ENCODE results near the gene CSRP1. TPM values are rescaled to one million over a fixed set of nuclear protein-coding genes. Genes with fewer than 3 reads are reported as not detected.
A peak's percentile ranks its signal among the peaks of the same experiment; 100 is the strongest.
"Not testable (repeated sequence)": the region's sequence is repeated elsewhere in the genome, so short reads cannot be mapped to it uniquely, and the experiment has no call there.

CSRP1 gene
- total RNA-seq, 1 donor from 2014 or later: 11.4 TPM

DNA sequence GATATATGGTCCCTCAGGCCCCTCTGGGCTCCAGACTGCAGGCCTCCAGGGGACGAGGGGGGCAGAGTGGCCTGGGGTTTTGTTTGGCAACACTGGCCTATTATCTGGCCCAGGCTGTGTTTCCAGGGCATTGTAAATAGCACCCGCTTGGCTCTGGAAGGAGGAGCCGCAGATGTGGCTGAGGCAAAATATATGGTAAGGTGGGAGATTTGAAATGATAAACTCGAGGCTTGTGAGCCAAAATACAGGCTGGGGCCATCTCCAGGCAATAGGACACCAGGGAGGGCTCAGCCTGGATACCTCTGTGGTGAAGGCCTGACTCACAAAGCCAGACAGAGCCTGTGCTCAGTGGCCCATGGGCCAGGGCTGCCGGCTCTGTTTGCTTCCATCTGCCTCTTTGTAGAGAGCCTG, 46.0 kb upstream of the CSRP1 start:
- no peaks in the 10 kb centered on the region for H3K27me3 Mint-ChIP-seq (ENCODE audit: low read depth)
- peaks cover 2% of the 10 kb centered on the region for H3K36me3 Mint-ChIP-seq
- TF ChIP-seq CTCF (IDR thresholded peaks at IDR 0.05; ENCODE audit: unreplicated experiment): no peak
- H3K4me3 Mint-ChIP-seq: no peak overlapping the region
- peak overlapping the region; percentile 28 for H3K27ac Mint-ChIP-seq
- H3K9me3 Mint-ChIP-seq: no peaks in the 10 kb centered on the region
- H3K4me1 Mint-ChIP-seq: peaks cover 31% of the 10 kb centered on the region
- DNase-seq (ENCODE audit: low spot score in 2 of 2, unreplicated experiment in 2 of 2): no peak

DNA sequence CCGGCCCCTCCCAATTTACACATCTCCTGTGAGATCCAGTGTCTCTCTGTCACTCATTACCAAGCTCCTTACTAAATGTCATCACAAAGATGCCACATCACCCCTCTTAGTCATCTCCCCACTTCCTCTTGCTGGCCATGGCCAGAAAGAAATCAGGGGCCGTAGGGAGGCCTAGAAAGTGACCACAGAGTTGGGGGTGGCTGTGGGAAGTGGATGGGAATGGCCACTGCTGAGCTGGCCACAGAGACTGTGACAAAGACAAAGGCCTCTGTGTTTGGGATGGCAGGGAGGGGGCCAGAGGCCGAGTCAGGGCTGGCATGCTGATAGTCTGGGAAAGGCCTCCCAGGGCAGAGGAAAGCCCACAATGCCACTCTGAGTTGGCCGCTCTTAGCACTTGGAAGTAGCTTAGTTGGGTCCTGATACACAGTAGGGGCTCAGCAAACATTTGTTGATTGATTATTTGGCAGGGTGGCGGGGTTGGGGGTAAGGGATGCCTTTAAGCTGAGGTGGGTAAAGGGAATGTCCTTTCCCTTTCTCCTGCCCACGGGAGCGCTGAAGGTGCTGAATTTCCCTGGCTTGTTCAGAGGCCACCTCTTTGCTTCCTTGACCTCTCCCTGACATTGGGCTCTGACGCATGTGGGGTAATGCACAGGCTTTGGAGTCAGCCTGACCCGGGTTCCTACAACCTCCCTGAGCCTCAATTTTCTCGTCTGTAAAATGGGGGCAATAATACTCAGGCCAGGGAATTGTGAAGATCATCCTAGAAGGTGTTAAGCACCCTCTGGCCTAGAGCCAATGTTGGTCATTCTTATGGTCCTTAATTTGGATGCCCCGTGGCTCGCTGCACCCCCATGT, 45.2 kb upstream of the CSRP1 start:
- peaks cover 2% of the 10 kb centered on the region for H3K36me3 Mint-ChIP-seq
- no peak for TF ChIP-seq CTCF (IDR thresholded peaks at IDR 0.05; ENCODE audit: unreplicated experiment)
- H3K4me3 Mint-ChIP-seq: no peak overlapping the region
- DNase-seq (ENCODE audit: low spot score in 2 of 2, unreplicated experiment in 2 of 2): no peak
- H3K27ac Mint-ChIP-seq: peak overlapping the region; percentile 39
- peaks cover 25% of the 10 kb centered on the region for H3K4me1 Mint-ChIP-seq
- H3K27me3 Mint-ChIP-seq (ENCODE audit: low read depth): no peaks in the 10 kb centered on the region
- H3K9me3 Mint-ChIP-seq: no peaks in the 10 kb centered on the region

- H3K36me3 Mint-ChIP-seq: peaks cover 2% of the 10 kb centered on the region
- H3K9me3 Mint-ChIP-seq: no peaks in the 10 kb centered on the region
- H3K4me3 Mint-ChIP-seq: no peak overlapping the region
- TF ChIP-seq CTCF (IDR thresholded peaks at IDR 0.05; ENCODE audit: unreplicated experiment): no peak
- peaks cover 26% of the 10 kb centered on the region for H3K4me1 Mint-ChIP-seq
- H3K27me3 Mint-ChIP-seq (ENCODE audit: low read depth): no peaks in the 10 kb centered on the region
- H3K27ac Mint-ChIP-seq: no peak overlapping the region
- DNase-seq (ENCODE audit: low spot score in 2 of 2, unreplicated experiment in 2 of 2): no peak
These were observed 44.2 kb upstream of the CSRP1 start for GRCh38 chr1:201551096-201551495.

- H3K4me3 Mint-ChIP-seq; DNase-seq (ENCODE audit: low spot score in 2 of 2, unreplicated experiment in 2 of 2); H3K27ac Mint-ChIP-seq; H3K36me3 Mint-ChIP-seq; H3K27me3 Mint-ChIP-seq (ENCODE audit: low read depth); H3K9me3 Mint-ChIP-seq: not testable (repeated sequence)
- H3K4me1 Mint-ChIP-seq: peaks cover 25% of the 10 kb centered on the region
These were observed 42.6 kb upstream of the CSRP1 start for GRCh38 chr1:201549522-201549921.

GRCh38 chr1:201545851-201546492, 39.0 kb upstream of the CSRP1 start:
- Mint-ChIP-seq H3K36me3 (peaks cover 2% of the 10 kb centered on the region), H3K27me3 (ENCODE audit: low read depth) (no peaks in the 10 kb centered on the region), H3K9me3 (peaks cover 4% of the 10 kb centered on the region), H3K27ac (no peak overlapping the region), H3K4me1 (peaks cover 24% of the 10 kb centered on the region), H3K4me3 (no peak overlapping the region)
- TF ChIP-seq CTCF (IDR thresholded peaks at IDR 0.05; ENCODE audit: unreplicated experiment): no peak
- no peak for DNase-seq (ENCODE audit: low spot score in 2 of 2, unreplicated experiment in 2 of 2)

GRCh38 chr1:201544710-201545109, 37.8 kb upstream of the CSRP1 start:
- Mint-ChIP-seq H3K4me1 (peaks cover 33% of the 10 kb centered on the region), H3K27ac (no peak overlapping the region), H3K9me3 (peaks cover 4% of the 10 kb centered on the region), H3K4me3 (no peak overlapping the region), H3K36me3 (no peaks in the 10 kb centered on the region), H3K27me3 (ENCODE audit: low read depth) (no peaks in the 10 kb centered on the region)
- TF ChIP-seq CTCF (IDR thresholded peaks at IDR 0.05; ENCODE audit: unreplicated experiment): no peak
- DNase-seq (ENCODE audit: low spot score in 2 of 2, unreplicated experiment in 2 of 2): no peak

Measured in mesothelial cell of epicardium (in vitro differentiated cells).